Smooth muscle cell of trachea (primary cell): Measurements from ENCODE around the gene STARD4. TPM values are rescaled to one million over a fixed set of nuclear protein-coding genes. Genes with fewer than 3 reads are reported as not detected.

Source experiments
- total RNA-seq: library from RNA; depleted of rRNA; stranded (reverse); fragments of >200 nt; gene quantifications from 2 replicates; pipeline ENCODE4 v1.2.1, GENCODE V29; 2014

Gene STARD4
- 52.3 and 93.4 TPM in 2 replicates for total RNA-seq

GRCh38 chr5:111512375-111513130, at the start of gene STARD4:
Gene STARD4 (minus strand): TSS chr5:111512535. CDS start chr5:111507433, 5,102 bp downstream.

Other genes with a start within 250 kb of the STARD4 start
- 28.8 and 55.0 TPM in 2 replicates for gene NREP, start 244.7 kb upstream of the STARD4 start, total RNA-seq